Posterior vena cava (tissue), 2 donors: ENCODE data around the gene GLO1. TPM values are rescaled to one million over a fixed set of nuclear protein-coding genes. Genes with fewer than 3 reads are reported as not detected.

Source experiments
- DNase-seq: peaks from one replicate; pipeline ENCODE4 v3.0.0-alpha.2; 2020; ENCODE audit warnings: low spot score
- intact Hi-C, 2 donors: fragments of 100-400 bp; cut with DNase I; formaldehyde crosslinking; loops; one replicate each; pipeline versions ENCODE4 v1.14.1 to v1.14.2; 2022 to 2023
- total RNA-seq, 2 donors: library from RNA; stranded (reverse); fragmentation: NEBNext Ultra II Directional; extraction: Animal tissue kit (Norgen Biotek cat#: 25700); gene quantifications; one replicate each; pipeline ENCODE4 v1.2.1, GENCODE V29; 2021
- donor health status: DM: yes; HTN: yes; CAD: no.
- donor health status: DM: yes; HTN: yes; CAD: no.

GLO1 gene
- total RNA-seq, 2 donors from 2014 or later = 40.3 to 53.4 TPM

DNA sequence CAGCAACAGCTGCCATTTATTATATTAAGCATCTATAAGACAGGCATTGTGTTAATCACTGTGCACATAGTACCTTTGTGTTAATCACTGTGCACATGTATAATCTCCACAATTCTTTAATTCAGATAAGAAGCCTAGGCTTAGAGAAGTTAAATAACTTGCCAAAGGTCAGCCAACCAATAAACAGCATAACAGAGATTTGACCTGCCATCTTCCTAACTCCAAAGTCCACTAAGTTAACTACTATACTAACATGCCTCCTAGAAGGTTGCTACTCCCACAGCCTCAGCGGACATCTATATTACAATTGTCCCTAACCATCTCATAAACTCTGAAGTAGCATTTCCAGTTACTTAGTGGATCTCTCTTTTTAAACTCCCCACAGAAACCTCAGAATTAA lies 66.9 kb downstream of the GLO1 start:
- intact Hi-C loops = no loop called here
- no peak for DNase-seq

GRCh38 chr6:38634518-38634917 lies 68.4 kb downstream of the GLO1 start:
- DNase-seq = no peak
- intact Hi-C loops = no loop called here

- DNase-seq = no peak
- intact Hi-C loops = no loop called here
Observed at GRCh38 chr6:38632490-38632889, 70.5 kb downstream of the GLO1 start.

GRCh38 chr6:38631186-38631783 lies 71.7 kb downstream of the GLO1 start:
- DNase-seq = no peak
- intact Hi-C loops = no loop called here

Other genes with a start within 250 kb of the GLO1 start
- gene BTBD9, start 63.2 kb downstream of the GLO1 start, total RNA-seq = 10 to 100 TPM; 16.3 to 22.9 TPM
- gene DNAH8, start 12.2 kb upstream of the GLO1 start, total RNA-seq = under 1 TPM; 0.05 to 0.71 TPM